Fibroblast of lung (primary cell): Measurements from ENCODE around the gene HIPK2.

Experiments
- EZH2 ChIP-seq: IDR thresholded peaks from 2 replicates; pipeline ENCODE4 v1.5.1; 2012; ENCODE audit warnings: low read length, control low read depth, mild to moderate bottlenecking; ENCODE audit errors: missing control alignments
- TF ChIP-seq, protein P1 (sequence below), 2 donors: IDR thresholded peaks in 1 of 2; conservative IDR thresholded peaks in 1 of 2; 1 replicate in 1 of 2; 2 replicates in 1 of 2; pipeline ENCODE4 v1.5.1; 2011 to 2012; ENCODE audit warnings: low read length in 2 of 2, control low read depth in 1 of 2, inconsistent platforms in 1 of 2, low read depth in 1 of 2, mild to moderate bottlenecking in 1 of 2

GRCh38 chr7:139526578-139527544 lies 250.9 kb downstream of the HIPK2 start:
- no peak for TF ChIP-seq EZH2
- TF ChIP-seq, protein P1, sequence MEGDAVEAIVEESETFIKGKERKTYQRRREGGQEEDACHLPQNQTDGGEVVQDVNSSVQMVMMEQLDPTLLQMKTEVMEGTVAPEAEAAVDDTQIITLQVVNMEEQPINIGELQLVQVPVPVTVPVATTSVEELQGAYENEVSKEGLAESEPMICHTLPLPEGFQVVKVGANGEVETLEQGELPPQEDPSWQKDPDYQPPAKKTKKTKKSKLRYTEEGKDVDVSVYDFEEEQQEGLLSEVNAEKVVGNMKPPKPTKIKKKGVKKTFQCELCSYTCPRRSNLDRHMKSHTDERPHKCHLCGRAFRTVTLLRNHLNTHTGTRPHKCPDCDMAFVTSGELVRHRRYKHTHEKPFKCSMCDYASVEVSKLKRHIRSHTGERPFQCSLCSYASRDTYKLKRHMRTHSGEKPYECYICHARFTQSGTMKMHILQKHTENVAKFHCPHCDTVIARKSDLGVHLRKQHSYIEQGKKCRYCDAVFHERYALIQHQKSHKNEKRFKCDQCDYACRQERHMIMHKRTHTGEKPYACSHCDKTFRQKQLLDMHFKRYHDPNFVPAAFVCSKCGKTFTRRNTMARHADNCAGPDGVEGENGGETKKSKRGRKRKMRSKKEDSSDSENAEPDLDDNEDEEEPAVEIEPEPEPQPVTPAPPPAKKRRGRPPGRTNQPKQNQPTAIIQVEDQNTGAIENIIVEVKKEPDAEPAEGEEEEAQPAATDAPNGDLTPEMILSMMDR (conservative IDR thresholded peaks at IDR 0.05 in 1 of 2, IDR thresholded peaks at IDR 0.05 in 1 of 2; ENCODE audit: low read depth in 1 of 2, low read length in 2 of 2): no peak
